Measurements from ENCODE around the gene TTC21B. TPM values are rescaled to one million over a fixed set of nuclear protein-coding genes. Genes with fewer than 3 reads are reported as not detected.
A peak's percentile ranks its signal among the peaks of the same experiment; 100 is the strongest.

Gene TTC21B
- total RNA-seq, 1 donor from 2014 or later = 38.4 TPM

DNA sequence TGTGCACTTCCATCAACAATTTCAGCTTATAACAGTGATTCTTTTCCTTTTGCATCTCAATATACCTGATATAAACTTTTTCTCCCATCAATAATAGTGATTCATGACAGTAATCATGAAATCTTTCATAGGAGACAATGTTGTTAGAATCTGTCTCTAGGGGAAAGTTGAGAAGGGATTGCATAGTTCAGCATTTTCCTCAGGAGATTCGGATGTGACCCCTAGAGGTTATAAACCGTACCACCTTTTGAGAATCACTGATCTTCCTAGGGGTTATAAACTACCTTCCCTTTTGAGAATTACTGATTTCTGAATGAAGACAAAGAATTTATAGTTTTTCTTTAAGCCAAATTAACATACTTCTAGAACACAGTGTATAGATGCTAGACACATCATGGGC, 106.6 kb downstream of the TTC21B start:
- Mint-ChIP-seq H3K36me3 (ENCODE audit: low read depth) (peaks cover 13% of the 10 kb centered on the region), H3K27me3 (ENCODE audit: low read depth) (no peaks in the 10 kb centered on the region), H3K27ac (ENCODE audit: unreplicated experiment) (no peak overlapping the region), H3K4me3 (no peak overlapping the region), H3K4me1 (peaks cover 18% of the 10 kb centered on the region), H3K9me3 (peaks cover 10% of the 10 kb centered on the region)
- DNase-seq (ENCODE audit: low read depth, low spot score) = no peak
- TF ChIP-seq, protein P1, sequence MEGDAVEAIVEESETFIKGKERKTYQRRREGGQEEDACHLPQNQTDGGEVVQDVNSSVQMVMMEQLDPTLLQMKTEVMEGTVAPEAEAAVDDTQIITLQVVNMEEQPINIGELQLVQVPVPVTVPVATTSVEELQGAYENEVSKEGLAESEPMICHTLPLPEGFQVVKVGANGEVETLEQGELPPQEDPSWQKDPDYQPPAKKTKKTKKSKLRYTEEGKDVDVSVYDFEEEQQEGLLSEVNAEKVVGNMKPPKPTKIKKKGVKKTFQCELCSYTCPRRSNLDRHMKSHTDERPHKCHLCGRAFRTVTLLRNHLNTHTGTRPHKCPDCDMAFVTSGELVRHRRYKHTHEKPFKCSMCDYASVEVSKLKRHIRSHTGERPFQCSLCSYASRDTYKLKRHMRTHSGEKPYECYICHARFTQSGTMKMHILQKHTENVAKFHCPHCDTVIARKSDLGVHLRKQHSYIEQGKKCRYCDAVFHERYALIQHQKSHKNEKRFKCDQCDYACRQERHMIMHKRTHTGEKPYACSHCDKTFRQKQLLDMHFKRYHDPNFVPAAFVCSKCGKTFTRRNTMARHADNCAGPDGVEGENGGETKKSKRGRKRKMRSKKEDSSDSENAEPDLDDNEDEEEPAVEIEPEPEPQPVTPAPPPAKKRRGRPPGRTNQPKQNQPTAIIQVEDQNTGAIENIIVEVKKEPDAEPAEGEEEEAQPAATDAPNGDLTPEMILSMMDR (conservative IDR thresholded peaks at IDR 0.05) = peak; percentile 28

DNA sequence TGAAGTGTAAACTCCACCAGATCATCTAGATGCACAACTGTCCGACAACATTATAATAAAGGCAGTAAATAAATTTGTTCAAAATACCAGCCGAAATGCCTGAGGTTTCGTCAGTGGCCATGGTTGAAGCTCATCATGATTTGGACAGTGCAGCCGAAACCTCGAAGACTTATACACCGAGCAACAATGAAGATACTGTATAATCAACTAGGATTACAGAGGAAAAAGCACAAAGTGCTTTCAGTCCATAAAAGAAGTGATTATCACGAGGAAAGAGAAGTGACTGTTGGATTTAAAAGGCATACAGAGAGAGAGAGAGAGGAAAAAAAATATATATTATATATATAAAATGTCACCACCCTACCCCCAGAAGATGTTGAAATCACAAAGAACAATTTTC, 107.5 kb downstream of the TTC21B start:
- Mint-ChIP-seq H3K4me1 (peaks cover 18% of the 10 kb centered on the region), H3K9me3 (peaks cover 4% of the 10 kb centered on the region), H3K36me3 (ENCODE audit: low read depth) (peaks cover 5% of the 10 kb centered on the region), H3K27ac (ENCODE audit: unreplicated experiment) (no peak overlapping the region), H3K4me3 (peak overlapping the region; percentile 60), H3K27me3 (ENCODE audit: low read depth) (no peaks in the 10 kb centered on the region)
- TF ChIP-seq, protein P1 (conservative IDR thresholded peaks at IDR 0.05) = no peak
- DNase-seq (ENCODE audit: low read depth, low spot score) = no peak

DNA sequence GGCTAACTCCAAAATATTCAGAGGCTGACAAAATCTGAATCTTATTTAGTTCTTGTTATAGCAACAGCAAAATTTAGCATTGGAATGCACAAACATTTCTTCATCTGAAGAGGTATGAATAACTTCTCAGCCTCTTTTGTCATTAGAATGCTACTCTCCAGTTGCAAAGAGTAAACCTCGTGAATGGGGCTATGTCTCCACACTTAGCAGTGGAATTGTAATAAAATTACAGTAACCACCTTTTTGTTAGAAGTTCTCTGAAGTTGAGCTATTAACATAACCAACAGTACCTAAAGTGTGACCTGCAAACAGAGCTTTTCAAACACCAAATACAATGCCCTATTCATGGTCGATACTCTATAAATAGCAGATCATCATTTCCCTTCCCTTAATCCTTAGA, 109.4 kb downstream of the TTC21B start:
- Mint-ChIP-seq H3K27ac (ENCODE audit: unreplicated experiment) (no peak overlapping the region), H3K4me3 (peak overlapping the region; percentile 58)

DNA sequence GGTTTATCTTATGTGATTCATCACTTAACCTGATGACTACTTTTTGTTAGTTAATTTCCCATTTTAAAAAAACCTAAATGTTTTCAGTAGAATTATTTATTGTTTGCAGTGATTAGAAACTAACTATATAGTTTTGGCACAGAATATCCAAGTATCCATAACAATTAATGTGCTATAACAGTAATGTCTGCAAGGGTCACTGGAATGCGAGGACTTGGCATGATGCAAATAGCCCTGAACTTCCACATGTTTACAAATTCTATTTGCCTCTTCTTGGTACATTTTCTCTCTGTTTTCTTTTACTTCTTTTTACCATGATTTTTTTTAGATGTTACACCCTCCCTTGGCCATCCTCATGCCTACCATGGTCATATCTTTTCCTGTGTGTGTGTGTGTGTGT, 110.2 kb downstream of the TTC21B start:
- Mint-ChIP-seq H3K36me3 (ENCODE audit: low read depth) (peaks cover 11% of the 10 kb centered on the region), H3K9me3 (no peaks in the 10 kb centered on the region), H3K27me3 (ENCODE audit: low read depth) (no peaks in the 10 kb centered on the region), H3K4me3 (no peak overlapping the region), H3K4me1 (peaks cover 18% of the 10 kb centered on the region), H3K27ac (ENCODE audit: unreplicated experiment) (no peak overlapping the region)
- DNase-seq (ENCODE audit: low read depth, low spot score) = no peak
- TF ChIP-seq, protein P1 (conservative IDR thresholded peaks at IDR 0.05) = no peak

More for the DNA sequence above, 109.4 kb downstream of the TTC21B start:
- H3K4me1 Mint-ChIP-seq = peaks cover 18% of the 10 kb centered on the region
- DNase-seq (ENCODE audit: low read depth, low spot score) = no peak
- H3K36me3 Mint-ChIP-seq (ENCODE audit: low read depth) = peaks cover 9% of the 10 kb centered on the region
- H3K27me3 Mint-ChIP-seq (ENCODE audit: low read depth) = no peaks in the 10 kb centered on the region
- no peaks in the 10 kb centered on the region for H3K9me3 Mint-ChIP-seq
- TF ChIP-seq, protein P1 (conservative IDR thresholded peaks at IDR 0.05) = no peak

DNA sequence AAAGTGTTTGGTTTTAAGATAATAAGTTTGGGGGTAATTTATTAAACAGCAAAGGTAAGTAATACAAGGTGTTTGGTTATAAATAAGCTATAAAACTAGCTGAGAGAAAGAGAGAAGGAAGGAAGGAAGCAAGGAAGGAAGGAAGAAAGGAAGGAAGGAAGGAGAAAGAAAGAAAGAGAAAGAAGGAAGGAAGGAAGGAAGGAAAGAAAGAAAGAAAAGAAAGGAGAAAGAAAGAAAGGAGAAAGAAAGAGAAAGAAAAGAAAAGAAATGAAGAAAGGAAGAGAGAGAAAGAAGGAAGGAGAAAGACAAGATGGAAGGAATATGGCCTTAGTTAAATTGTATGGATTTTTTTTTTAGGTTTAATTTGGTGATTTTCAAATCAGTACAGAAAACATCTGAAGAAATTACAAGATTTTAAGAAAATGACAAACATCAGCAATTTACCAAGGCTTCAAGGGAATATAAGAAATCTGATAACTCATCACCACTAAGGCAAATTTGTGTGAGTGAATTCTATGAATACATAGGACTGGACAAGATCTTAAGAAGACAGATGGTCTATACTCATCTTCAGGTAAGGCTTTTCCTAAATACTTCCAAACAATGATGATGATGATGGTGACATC, 113.1 kb downstream of the TTC21B start:
- Mint-ChIP-seq H3K4me1 (peaks cover 16% of the 10 kb centered on the region), H3K27ac (ENCODE audit: unreplicated experiment) (no peak overlapping the region), H3K4me3 (no peak overlapping the region), H3K9me3 (no peaks in the 10 kb centered on the region), H3K27me3 (ENCODE audit: low read depth) (no peaks in the 10 kb centered on the region), H3K36me3 (ENCODE audit: low read depth) (peaks cover 11% of the 10 kb centered on the region)
- no peak for DNase-seq (ENCODE audit: low read depth, low spot score)
- TF ChIP-seq, protein P1 (conservative IDR thresholded peaks at IDR 0.05) = no peak

All from neural crest cell (in vitro differentiated cells).